GM18868 (cell line): Measurements from ENCODE around the gene ATAD2B.

Experiments
- ATAC-seq: cut with Tn5 transposase; IDR thresholded peaks from one replicate; pipeline ENCODE4 v1.9.1; 2021; ENCODE audit warnings: mild to moderate bottlenecking, moderate library complexity; ENCODE audit not compliant: unreplicated experiment

The ATAD2B gene

DNA sequence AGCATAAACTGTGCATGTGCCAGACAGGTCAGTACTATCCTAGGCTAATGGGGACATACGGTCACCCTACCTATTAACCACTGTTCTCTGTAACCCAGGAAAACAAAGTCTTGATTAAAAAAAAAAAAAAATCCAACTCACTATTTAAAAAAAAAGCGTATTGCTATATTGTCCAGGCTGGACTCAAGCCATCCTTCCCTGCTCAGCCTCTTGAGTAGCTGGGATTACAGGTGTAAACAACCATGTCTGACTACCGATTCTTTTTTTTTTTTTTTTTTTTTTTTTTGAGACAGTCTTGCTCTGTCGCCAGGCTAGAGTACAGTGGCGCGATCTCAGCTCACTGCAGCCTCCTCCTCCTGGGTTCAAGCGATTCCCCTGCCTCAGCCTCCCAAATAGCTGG is 11.6 kb downstream of the ATAD2B start:
- no peak for ATAC-seq

DNA sequence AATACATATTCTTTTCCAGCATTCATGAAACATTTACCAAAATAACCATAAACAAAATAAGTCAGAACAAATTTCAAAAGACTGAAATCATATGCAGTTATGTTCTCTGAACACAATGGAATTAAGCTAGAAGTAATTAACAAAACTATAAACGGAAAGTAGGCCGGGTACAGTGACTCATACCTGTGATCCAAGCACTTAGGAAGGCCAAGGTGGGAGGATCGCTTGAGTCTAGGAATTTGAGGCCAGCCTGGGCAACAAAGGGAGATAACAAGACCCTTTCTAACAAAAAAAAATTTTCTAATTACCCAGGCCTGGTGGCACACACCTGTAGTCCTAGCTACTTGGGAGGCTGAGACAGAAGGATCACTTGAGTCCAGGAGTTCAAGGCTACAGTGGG is 14.9 kb downstream of the ATAD2B start:
- no peak for ATAC-seq

- no peak for ATAC-seq
These were observed 21.8 kb downstream of the ATAD2B start for GRCh38 chr2:23905155-23905554.

- ATAC-seq = no peak
These were observed 22.2 kb downstream of the ATAD2B start for GRCh38 chr2:23904692-23905091.

GRCh38 chr2:23904215-23904614 is 22.7 kb downstream of the ATAD2B start:
- ATAC-seq = no peak

DNA sequence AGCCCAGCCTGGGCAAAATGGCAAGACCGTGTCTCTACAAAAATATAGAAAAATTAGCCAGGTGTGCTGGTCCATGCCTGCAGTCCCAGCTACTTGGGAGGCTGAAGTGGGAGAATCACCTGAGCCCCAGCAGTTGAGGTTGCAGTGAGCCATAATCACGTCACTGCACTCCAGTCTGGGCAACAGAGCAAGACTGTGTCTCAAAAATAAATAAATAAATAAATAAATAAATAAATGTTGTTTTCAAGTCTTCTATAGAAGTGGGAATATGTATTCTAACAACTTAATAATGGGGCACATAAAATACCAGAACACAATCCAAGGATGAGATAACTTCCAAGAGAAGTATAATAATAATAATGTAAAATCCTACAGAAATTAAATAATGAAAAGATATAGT is 23.9 kb downstream of the ATAD2B start:
- ATAC-seq = no peak

GRCh38 chr2:23901966-23902846 is 24.7 kb downstream of the ATAD2B start:
- no peak for ATAC-seq

- ATAC-seq = no peak
These were observed 26.2 kb downstream of the ATAD2B start for GRCh38 chr2:23900541-23901322.

- no peak for ATAC-seq
These were observed 26.8 kb downstream of the ATAD2B start for GRCh38 chr2:23900133-23900532.

DNA sequence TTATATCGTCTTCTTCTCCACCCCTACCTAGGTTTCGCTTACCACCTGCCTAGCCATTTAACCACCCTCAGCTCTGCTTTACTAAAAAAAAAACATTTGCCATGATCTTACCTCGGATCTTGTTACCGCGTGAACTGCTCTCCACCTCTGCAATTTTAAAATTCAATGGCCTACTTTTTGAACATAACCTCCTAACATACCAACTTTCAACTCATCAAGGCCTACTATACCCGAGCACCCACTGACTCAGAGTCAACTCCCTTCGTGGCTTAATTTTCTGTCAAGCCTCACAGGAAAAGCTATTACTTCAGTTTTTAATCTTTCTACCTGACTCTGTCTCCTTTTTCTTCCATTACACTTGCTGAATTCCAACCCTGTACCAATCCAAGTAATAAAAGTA is 55.7 kb downstream of the ATAD2B start:
- ATAC-seq = no peak

DNA sequence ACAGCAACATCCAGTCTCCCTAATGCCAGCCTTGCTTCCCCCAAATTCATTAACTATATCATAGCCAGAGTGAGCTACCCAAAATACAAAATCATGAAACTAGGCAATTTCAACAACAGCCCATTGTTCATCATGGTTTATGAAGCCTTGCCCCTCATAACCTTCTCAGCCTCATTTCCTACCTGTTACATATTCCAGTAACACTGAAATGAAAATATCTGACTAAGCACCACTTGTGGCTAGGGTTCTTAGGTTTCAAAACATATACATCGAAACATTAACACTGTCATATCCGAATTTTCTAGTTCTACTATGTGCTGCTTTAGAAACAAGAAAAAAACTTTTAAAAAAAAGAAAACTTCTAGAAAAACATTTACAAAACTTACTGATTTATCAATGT is 59.5 kb downstream of the ATAD2B start:
- ATAC-seq = no peak

DNA sequence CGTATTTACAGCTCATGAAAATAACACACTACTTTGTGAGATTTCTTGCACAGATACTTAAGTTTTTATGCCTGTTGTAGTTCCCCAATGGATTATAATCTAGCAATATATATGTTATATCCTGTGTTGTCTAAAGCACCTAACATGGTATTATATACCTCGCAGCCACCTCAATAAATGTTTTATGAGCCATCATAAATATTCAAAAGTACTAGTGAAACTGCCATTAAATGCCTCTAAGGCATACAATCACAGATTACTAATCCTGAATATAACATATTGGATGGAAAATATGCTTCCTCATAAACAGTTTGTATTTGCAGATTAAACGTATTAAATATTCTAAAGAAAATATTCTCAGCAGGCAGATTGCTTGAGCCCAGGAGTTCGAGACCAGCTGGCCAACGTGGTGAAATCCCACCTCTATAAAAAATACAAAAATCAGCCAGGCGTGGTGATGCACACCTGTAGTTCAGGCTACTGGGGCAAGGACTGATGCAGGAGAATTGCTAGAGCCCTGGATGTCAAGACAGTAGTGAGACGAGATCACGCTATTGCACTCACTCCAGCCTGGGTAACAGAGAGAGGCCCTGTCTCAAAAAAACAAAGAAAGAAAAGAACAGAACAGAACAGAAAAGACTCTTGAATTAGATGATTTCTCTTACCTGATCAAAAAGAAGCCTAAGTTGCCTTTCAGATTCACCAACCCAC is 64.1 kb downstream of the ATAD2B start:
- no peak for ATAC-seq

GRCh38 chr2:23861952-23862351 is 65.0 kb downstream of the ATAD2B start:
- ATAC-seq = no peak

- ATAC-seq = no peak
These were observed 66.9 kb downstream of the ATAD2B start for GRCh38 chr2:23859983-23860382.

DNA sequence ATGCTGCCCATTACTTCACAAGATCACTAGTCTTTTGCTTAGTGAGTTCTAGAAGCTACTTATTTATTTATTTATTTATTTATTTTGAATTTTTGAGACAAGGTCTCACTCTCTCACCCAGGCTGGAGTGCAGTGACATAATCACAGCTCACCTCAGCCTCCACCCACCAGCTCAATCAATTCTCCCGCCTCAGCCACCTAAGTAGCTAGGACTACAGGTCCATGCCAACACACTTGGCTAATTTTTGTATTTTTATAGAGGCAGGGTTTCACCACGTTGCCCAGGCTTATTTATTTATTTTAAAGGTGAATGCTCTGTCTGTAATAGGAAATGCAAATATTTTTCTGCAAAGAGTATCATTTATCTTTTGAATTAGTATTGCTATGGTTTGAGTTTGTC is 67.7 kb downstream of the ATAD2B start:
- no peak for ATAC-seq

DNA sequence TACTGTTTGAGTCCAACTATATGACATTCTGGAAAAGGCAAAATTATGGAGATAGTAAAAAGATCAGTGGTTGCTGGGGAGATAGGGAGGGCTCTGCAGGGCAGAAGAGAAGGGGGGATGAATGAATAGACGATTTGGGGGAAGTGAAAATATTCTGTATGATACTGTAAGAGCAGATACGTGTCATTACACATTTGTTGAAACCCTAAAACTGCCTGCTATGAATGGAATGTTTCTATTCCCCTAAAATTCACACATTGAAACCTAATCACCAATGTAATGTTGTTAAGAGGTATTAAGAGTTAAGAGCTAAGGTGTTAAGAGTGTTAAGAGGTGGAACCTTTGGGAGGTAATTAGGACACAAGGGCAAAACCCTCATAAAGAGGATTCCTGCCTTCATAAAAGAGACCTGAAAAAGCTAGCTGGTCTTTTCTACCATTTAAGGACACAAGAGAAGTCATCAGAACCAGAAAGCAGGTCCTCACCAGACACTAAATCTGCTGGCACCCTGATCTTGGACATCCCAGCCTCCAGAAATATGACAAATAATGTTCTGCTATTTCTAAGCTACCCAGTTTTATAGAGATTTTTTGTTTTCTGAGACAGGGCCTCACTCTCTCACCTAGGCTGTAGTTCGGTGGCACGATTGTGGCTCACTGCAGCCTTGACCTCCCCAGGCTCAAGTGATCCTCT is 76.2 kb downstream of the ATAD2B start:
- ATAC-seq = peak; percentile 96

- no peak for ATAC-seq
These were observed 82.0 kb downstream of the ATAD2B start for GRCh38 chr2:23844905-23845304.

GRCh38 chr2:23843051-23843976 is 83.6 kb downstream of the ATAD2B start:
- no peak for ATAC-seq

GRCh38 chr2:23839919-23840578 is 86.9 kb downstream of the ATAD2B start:
- no peak for ATAC-seq
